Measurements from ENCODE around the gene SH3PXD2A. TPM values are rescaled to one million over a fixed set of nuclear protein-coding genes. Genes with fewer than 3 reads are reported as not detected.

SH3PXD2A gene
- total RNA-seq, 4 donors from 2014 or later: 6.2 to 16.8 (median 11.4) TPM

DNA sequence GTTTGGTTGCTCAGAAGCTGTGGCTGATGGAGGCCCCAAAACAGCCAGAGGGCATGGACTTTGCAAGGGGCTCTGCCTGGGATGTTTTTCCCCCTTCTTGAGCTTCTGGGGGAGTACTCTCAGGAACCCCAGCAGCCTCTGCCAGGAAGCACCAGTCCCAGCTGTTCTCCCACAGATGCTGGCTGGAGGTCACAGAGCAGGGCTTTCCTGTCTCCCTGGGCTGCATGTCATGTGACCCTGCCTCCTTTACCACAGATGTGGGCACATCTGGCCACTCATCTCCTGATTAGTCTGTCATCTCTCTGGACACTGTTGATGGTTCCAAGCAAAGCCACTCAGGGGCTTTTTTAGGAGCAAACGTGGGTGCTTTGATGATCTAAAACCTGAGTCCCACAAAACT is 225.2 kb downstream of the SH3PXD2A start:
- intact Hi-C loops (cut with DNase I; ENCODE audit: low total_unique reads) (no loop called here), in situ Hi-C loops (cut with MboI; ENCODE audit: low sequenced_read_pairs in 4 of 4) (no loop called here)
- no peak for TF ChIP-seq POLR2A (IDR thresholded peaks at IDR 0.05)
- TF ChIP-seq, protein P1, sequence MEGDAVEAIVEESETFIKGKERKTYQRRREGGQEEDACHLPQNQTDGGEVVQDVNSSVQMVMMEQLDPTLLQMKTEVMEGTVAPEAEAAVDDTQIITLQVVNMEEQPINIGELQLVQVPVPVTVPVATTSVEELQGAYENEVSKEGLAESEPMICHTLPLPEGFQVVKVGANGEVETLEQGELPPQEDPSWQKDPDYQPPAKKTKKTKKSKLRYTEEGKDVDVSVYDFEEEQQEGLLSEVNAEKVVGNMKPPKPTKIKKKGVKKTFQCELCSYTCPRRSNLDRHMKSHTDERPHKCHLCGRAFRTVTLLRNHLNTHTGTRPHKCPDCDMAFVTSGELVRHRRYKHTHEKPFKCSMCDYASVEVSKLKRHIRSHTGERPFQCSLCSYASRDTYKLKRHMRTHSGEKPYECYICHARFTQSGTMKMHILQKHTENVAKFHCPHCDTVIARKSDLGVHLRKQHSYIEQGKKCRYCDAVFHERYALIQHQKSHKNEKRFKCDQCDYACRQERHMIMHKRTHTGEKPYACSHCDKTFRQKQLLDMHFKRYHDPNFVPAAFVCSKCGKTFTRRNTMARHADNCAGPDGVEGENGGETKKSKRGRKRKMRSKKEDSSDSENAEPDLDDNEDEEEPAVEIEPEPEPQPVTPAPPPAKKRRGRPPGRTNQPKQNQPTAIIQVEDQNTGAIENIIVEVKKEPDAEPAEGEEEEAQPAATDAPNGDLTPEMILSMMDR (IDR thresholded peaks at IDR 0.05 in 4 of 5, conservative IDR thresholded peaks at IDR 0.05 in 1 of 5): no peak
- Histone ChIP-seq H3K36me3 (peaks cover 0 to 10% of the 10 kb centered on the region in 2 donors), H3K4me1 (peaks cover 4 to 5% of the 10 kb centered on the region in 2 donors), H3K4me3 (no peak overlapping the region), H3K27ac (no peak overlapping the region), H3K9me3 (no peaks in the 10 kb centered on the region), H3K27me3 (no peaks in the 10 kb centered on the region)
- ATAC-seq (no peak), DNase-seq (no peak)

DNA sequence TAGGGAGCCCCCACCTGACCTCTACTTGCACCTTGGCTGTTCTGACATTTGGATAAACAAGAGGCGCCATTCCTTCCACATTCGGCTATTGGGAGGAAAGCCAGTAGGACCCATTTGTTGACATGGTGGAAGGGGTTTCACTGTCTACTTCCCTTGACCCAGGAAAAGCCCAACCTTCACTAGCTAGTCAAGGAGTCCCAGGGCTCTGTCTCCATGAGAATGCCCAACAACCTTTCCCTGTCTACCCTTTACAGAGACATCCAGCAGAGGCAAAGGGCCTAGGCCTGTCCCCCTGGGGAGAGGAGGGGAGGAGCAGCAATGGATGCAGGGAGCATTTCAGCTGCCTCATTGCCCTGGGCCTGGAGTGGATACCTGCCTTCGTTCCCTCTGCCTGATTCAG is 225.8 kb downstream of the SH3PXD2A start:
- TF ChIP-seq POLR2A (IDR thresholded peaks at IDR 0.05): no peak
- TF ChIP-seq, protein P1 (IDR thresholded peaks at IDR 0.05 in 4 of 5, conservative IDR thresholded peaks at IDR 0.05 in 1 of 5): no peak
- H3K9me3 ChIP-seq: no peaks in the 10 kb centered on the region
- intact Hi-C loops (cut with DNase I; ENCODE audit: low total_unique reads): no loop called here

DNA sequence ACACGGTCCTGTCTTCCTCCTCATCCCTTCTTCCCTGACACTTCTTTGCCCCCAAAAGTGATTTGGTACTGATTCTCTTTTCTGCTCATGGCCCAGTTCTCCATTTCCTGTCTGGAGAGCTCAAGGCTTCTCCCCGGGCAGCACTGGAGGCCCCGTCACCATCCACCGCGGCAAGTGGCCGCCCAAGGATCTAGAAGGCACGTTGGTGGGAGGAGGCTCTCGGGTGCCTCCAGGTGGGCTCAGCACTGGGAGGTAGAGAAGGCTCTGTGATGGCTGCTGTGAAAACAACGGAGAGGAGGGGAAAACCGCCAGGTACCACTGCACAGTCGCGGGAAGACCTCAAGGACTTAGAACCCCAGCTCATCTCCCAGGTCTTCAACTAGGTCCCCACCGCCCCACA is 227.5 kb downstream of the SH3PXD2A start:
- Histone ChIP-seq H3K27ac (no peak overlapping the region), H3K36me3 (peaks cover 0 to 10% of the 10 kb centered on the region in 2 donors), H3K27me3 (no peaks in the 10 kb centered on the region), H3K4me1 (no peaks in the 10 kb centered on the region), H3K9me3 (no peaks in the 10 kb centered on the region), H3K4me3 (no peak overlapping the region)
- ATAC-seq: no peak
- in situ Hi-C loops (cut with MboI; ENCODE audit: low sequenced_read_pairs in 4 of 4): no loop called here
- no peak for DNase-seq
- TF ChIP-seq POLR2A (IDR thresholded peaks at IDR 0.05): no peak
- TF ChIP-seq, protein P1 (IDR thresholded peaks at IDR 0.05 in 4 of 5, conservative IDR thresholded peaks at IDR 0.05 in 1 of 5): no peak
- intact Hi-C loops (cut with DNase I; ENCODE audit: low total_unique reads): no loop called here

More for the DNA sequence above, 225.8 kb downstream of the SH3PXD2A start:
- in situ Hi-C loops (cut with MboI; ENCODE audit: low sequenced_read_pairs in 4 of 4): no loop called here
- no peak overlapping the region for H3K27ac ChIP-seq
- no peak for DNase-seq
- H3K4me1 ChIP-seq: no peaks in the 10 kb centered on the region
- H3K36me3 ChIP-seq: peaks cover 0 to 10% of the 10 kb centered on the region in 2 donors
- H3K4me3 ChIP-seq: no peak overlapping the region
- no peaks in the 10 kb centered on the region for H3K27me3 ChIP-seq
- ATAC-seq: no peak

DNA sequence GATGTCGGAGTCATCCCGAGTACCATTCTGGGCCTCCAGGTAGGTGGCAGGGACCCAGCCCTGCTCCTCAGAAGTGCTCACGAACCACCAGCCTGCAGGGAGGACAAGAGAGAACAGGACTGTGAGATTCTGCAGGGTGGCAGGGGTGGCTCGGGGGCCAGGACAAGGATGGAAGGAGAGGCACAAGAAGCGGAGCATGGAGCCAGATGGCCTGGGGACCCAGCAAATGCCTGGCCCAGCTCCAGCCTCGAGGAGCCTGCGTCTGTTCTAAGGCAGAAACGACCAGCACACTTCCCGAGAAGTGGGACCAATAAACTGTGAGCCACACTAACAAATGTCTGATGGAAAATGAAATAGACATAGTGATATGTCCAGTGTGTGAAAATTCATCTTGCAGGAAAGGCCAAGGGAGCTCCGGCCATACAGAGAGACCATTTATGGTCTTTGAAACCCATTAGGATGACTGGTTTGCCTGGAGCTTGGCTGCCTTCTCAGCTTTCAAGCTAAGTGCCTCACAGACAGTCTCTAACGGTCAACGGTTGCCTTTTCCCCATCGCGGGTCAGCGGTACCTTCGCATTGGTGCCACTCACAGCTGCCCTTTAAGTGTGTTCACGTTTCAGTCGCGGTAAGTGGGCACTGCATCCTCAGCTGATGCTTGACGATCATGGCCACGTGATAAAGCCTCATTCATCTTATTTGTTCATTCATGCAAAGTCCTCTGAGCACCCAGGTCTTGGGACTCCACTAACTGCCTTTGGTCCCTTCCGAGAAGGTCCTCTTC is 228.1 kb downstream of the SH3PXD2A start:
- DNase-seq (no peak), ATAC-seq (no peak)
- no peak overlapping the region for H3K4me3 ChIP-seq
- H3K4me1 ChIP-seq: no peaks in the 10 kb centered on the region
- in situ Hi-C loops (cut with MboI; ENCODE audit: low sequenced_read_pairs in 4 of 4) (no loop called here), intact Hi-C loops (cut with DNase I; ENCODE audit: low total_unique reads) (no loop called here)
- TF ChIP-seq POLR2A (IDR thresholded peaks at IDR 0.05): no peak
- TF ChIP-seq, protein P1 (IDR thresholded peaks at IDR 0.05 in 4 of 5, conservative IDR thresholded peaks at IDR 0.05 in 1 of 5): no peak
- no peaks in the 10 kb centered on the region for H3K9me3 ChIP-seq
- H3K27ac ChIP-seq: no peak overlapping the region
- H3K27me3 ChIP-seq: no peaks in the 10 kb centered on the region
- H3K36me3 ChIP-seq: peaks cover 0 to 10% of the 10 kb centered on the region in 2 donors

Measured in gastrocnemius medialis (tissue), 4 donors.